GF-D8 (cell line): ENCODE results near the gene SAT1.
A peak's percentile ranks its signal among the peaks of the same experiment; 100 is the strongest.
"Not testable (repeated sequence)": the region's sequence is repeated elsewhere in the genome, so short reads cannot be mapped to it uniquely, and the experiment has no call there.

Experiments used
- DNase-seq: peaks from one replicate; lab custom pipeline; 2025; lab: John Stamatoyannopoulos, UW

SAT1 gene

DNA sequence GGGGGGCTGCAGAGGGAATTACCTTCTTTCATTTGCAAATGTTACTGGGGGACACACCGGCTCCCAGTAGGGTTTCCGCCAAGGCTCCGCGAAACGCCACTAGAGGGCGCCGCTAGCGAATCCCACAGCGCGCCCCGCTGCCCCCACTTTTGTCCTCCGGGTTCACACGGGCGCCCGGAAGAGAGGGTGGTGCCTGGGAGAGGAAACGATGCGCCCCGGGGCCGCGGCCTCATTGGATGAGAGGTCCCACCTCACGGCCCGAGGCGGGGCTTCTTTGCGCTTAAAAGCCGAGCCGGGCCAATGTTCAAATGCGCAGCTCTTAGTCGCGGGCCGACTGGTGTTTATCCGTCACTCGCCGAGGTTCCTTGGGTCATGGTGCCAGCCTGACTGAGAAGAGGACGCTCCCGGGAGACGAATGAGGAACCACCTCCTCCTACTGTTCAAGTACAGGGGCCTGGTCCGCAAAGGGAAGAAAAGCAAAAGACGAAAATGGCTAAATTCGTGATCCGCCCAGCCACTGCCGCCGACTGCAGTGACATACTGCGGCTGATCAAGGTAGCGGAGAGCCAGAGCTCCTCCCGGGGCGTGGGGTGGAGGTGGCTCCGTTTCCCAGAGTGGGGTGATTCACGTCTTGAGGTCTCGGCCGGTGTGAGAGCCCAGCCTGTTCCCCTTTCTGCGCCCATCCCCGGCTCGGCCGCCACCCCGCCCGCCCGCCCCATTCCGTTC is at the start of gene SAT1:
Gene SAT1, plus strand, starts transcription at position 311 of the 726 bp plus-strand sequence. Its CDS starts 179 bp downstream, at position 490.
- peak; percentile 67 for DNase-seq

DNA sequence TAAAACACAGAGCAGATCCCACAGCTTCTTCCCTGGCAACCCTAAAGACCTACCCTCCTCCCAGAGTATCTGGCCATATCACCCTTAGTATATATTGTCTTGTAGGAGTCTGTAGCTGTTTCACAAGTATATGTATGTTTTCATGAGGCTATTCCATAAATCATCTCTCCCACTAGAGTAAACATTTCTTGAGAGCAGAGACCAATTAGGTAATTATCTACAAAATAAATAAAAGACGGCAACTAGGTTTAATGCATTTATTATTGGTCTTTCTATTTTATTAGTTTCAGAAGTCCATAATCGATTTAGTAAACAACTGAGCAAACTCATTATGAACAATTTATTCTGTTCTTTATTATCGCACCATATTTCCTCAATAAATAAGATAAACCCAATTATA is 46.9 kb upstream of the SAT1 start:
- no peak for DNase-seq

DNA sequence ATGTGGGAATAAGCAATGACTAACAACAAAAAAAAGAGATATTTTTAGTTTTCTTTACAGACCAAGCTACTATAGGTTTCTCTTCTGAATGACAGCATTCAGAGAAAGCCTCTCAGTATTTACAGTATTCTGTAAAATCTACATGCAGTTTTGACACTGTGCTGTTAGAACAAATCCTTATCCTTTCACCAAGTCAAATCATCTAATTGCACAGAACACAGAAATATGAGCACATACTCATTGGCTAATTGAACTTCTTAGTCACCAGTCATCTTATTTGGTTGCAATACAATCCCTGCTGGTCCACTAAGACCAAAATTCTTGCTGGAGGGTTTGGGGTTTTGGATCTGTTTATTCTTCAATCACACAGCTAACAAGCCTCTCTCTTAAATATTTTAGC is 45.6 kb upstream of the SAT1 start:
- no peak for DNase-seq

DNA sequence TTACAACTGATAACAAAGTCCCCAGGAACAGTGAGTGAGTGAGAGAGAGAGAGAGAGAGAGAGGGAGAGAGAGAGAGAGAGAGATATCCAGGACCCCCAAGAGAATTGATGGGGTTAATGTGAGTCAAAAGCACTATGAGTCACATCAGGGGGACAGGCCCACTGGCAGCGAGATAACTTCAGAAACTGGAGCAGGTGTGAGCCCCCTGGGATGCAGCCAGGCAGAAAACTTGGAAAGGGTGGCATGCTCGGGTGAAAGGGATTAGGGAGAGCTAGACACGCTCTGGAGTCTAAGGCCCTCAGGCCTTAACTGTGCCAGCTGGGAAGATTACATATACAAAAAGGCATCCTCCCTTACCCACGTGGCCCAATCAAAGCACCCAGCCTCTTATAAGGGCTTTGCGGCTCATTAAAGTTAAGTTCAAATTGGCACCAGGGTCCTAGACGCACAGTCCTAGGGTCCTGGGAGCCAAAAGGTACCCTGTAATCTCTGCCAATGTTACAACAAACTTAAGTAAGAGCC is 40.7 kb upstream of the SAT1 start:
- no peak for DNase-seq

DNA sequence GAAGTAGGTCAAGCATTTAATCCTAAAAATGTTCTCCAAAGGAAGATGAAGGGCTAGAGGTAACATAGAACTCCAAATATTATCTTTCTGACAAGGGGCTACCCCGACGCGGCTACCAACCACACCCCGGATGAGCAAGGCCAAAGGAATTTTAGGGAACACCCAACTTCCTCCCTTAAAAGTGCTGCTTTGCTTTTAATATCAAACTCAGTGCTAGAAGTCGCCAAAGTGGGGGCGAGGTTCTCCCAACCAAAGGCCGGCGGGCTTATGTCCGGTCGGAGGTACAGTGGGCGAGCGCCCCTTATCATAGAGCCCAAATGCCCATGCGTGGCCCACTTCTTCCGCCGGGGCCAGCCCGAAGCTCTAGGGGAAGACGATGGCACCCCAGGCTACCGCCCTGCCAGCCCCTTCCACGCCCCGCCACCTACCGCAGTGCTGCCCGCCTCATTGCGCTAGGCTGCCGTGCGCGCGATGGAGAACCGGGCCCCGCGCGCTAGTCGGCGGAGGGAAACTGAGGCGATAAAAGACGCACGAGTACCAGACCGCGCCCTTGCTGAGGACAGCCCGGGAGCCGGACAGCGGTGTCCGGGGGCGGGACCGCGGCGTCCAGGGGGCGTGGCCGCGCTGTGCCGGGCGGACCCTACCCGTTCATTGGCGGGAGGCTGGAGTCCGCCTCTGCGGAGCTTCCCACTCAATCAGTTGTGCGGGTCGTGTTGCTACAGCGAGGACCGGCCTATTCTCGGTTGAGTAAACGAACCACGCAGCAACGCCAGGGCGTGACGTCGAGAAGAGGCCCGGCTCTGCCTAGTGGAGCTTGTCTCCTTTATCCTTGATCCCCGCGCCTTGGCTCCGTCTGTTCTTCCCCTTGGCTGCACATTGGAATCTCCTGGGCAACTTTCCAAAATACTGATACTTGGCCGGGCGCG is 40.0 kb upstream of the SAT1 start, which contains the start of gene ACOT9:
Gene ACOT9, minus strand, starts transcription at position 580 of the 926 bp plus-strand sequence. Its CDS starts 132 bp downstream, at position 448.
- peak; percentile 61 for DNase-seq

DNA sequence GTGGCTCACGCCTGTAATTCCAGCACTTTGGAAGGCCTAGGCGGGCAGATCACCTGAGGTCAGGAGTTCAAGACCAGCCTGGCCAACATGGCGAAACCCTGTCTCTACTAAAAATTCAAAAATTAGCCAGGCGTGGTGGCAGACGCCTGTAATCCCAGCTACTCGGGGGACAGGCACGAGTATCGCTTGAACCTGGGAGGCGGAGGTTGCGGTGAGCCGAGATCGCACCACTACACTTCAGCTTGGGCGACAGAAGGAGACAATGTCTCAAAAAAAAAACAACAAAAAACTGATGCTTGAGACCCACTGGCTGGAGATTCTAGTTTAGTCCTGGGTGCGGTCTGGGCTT is 39.4 kb upstream of the SAT1 start:
- DNase-seq: not testable (repeated sequence)

DNA sequence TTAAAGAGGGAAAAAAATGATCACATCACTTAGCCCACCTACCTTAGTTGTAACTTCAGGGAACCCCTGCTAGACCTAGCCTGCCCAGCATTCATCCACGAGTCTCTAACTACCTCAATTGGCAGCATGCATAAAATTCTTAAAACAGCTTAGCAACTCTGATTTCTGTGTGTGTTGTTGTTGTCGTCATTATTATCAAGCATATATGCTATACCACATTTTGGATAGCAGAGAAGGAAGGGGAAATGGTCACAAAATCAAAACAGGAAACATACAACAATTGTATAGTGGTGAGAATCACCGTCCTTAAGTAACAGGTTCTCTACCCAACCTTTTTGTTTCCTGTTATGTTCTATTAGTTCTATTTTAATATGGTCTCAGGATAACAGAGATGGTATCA is 37.2 kb upstream of the SAT1 start:
- no peak for DNase-seq

DNA sequence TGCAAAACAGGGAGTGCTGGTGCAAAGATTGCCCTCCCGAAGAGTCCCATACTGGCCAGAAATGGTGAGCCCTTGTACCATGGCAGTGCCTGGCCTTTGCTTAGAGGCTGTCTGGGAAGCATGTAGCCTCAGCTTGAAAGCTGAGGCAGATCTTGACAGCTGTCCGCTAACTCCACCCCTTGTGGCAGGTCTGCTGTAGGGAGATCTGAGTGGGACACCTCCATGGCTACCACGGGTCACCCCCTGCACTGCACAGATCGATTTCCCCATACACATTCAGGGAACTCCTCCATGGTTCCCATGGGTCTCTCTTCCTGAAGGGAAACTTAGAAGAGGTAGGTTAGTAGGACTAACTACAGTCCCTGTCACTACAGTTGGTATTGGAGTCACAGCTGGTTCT is 33.8 kb upstream of the SAT1 start:
- no peak for DNase-seq

DNA sequence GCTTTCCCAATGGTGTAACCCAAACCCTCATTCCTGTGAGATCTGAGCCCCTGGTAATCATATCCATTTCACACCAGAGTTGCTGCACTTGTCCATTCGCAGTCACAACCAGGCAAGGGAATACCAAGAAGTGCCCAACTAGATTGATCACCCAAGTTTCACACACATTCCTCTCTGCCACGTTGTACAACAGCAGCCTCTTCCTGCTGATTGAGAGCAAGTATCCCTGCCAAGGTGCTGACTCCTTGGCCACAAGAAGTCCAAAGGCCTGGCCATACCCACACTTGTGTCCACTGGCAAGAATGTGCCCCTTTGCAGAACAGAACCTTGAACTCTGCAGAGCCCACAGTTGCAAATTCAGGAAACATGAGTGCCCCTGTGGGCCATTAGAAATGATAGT is 33.4 kb upstream of the SAT1 start:
- DNase-seq: no peak

DNA sequence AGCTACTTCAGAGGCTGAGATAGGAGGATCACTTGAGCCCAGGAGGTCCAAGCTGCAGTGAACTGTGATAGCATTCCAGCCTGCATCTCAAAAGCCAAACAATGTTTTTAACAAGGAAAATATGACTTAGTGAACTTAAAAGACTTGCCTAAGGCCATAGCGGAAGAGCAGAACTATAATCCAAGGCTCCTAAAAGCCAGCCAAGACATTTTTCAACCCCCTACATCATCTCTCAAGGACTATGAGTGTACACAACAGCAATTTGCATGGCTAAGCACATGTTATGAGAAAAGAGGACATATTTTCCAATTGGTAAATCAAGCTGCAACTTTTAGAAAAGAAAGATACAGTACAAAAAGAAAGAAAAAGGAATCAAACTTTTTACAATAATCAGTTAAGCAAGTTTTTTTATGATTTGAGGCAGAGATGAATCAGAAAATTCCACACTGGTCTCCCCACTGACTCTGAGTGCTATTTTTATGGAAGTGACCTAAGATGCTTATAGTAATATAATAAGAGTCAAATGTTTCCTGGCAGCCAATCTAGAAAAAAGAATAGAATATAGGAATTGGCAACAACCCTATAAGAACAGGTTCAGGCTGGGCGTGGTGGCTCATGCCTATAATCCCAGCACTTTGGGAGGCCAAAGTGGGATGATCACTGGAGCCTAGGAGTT is 30.1 kb upstream of the SAT1 start:
- DNase-seq: no peak

DNA sequence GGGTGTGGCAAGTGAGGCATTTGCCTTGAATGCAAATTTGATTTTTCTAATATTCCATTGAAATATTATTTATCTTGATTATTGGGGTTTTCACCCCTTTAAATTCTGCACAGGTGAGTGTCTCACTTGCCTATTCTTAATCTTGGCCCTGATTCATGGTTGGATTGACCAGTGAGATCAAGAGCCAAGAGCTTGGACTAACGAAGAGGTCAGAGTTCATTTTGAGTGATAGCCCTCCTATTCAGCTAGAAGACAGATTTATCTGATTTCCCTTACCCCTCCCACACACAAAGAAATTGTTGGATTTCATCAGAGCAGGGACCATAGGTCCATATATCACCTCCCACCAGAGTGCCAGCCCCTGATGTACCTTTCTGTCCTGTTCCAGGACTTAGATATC is 28.3 kb upstream of the SAT1 start:
- no peak for DNase-seq

DNA sequence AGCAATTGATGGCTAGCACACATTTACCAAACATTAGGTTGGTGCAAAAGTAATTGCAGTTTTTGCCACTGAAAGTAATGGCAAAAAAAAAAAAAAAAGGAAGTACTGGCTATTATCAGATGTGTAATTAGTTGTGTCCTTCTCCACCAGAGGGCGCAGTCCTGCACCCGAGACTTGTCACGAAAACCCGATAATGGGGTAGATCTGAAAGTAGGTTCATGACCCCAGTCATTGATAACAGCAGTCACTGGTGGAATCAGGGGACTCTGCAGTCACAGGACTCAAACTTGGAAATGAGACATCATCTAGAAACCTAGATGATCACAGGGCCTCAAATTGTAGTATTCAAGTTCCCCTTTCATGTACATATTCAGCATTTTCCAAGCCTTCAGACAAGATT is 26.8 kb upstream of the SAT1 start:
- DNase-seq: peak; percentile 39

DNA sequence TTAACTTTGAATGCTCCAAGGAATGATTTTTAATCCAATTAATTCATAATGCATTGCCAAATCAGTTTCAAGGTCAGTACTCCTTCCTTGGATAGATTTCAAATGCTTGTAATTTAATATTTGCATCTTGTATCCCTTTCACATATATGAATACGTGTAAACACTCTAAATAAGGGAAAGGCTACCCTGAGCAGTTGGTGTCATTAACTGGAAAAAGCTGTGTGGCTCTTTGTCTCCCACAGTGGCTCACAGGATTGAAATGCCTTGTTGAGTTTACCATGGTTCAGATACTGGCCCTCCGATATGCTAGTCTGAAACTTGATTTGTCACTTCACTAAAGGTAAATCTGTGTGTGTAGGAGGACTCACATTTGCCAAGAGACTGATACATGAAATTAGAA is 23.2 kb upstream of the SAT1 start:
- DNase-seq: no peak

DNA sequence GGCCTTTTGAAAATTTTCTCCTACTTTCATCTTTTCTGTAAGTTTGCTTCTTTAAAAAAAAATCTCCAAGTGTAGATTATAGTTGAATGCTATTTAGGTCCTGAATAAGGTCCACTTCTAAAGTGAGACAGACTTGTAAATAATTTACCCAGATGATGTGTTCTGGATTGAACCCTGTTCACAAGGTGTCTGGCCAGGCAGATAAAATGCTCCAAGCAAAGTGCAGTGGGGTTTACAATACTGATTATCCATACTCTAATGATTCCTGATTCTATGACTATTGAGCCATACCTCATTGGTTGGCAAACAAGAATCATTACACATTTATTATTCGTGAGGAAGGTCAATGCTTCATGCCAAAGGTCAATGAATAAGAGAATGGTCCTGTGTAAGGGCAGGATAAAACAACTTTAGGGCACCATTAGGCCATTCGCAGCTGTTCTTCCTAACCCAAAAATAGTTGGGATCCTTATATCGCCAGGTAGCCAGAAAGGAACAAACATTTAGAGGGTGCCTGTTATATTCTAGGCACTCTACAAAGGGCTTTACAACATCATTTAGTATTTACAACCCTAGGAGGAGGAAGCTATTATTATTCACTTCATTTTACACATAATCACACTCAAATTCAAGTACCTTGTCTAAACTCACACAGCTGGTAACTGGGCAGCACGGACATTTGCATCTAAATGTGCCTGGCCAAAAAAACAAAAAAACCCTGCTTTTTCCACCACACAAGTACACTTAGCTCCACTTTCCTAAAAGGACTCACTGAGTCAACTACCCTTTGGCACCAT is 18.6 kb upstream of the SAT1 start:
- no peak for DNase-seq

DNA sequence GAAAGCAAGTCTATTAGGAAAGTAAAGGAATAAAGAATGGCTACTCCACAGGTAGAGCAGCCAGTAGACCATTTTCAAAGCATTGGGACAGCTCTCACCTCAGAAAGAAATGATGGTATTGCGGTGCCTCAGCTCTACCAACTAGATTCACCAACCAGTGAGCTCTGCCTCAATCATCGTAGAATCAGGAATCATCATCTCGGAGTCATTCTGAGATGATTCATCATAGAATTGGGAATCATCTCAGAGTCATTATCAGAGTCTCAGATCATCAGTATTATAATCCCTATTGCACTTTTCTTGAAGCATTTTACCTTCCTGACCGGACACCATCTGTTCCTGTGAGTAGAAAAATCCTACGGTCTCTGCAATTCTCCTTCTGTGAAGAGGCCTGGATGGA is 17.5 kb upstream of the SAT1 start:
- no peak for DNase-seq

DNA sequence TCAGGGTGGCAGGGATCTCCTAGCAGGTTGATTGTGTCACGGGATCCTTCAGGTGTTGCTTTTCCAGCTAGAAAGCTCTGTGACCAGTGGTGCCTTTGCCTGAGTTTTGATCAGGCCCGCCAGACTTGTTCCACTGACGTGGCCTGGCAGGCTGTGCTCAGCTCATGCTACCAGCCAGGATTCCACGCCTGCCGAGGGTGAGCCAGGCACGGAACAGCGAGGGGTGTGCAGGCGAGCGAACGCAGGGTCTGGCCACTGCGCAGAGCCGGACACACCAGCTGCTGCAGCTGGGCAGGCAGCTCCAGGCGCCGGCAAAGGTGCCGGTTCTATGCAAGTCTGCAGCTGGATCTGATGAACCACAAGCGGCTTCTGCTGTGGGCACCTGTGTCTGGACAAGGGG is 17.1 kb upstream of the SAT1 start:
- DNase-seq: no peak

DNA sequence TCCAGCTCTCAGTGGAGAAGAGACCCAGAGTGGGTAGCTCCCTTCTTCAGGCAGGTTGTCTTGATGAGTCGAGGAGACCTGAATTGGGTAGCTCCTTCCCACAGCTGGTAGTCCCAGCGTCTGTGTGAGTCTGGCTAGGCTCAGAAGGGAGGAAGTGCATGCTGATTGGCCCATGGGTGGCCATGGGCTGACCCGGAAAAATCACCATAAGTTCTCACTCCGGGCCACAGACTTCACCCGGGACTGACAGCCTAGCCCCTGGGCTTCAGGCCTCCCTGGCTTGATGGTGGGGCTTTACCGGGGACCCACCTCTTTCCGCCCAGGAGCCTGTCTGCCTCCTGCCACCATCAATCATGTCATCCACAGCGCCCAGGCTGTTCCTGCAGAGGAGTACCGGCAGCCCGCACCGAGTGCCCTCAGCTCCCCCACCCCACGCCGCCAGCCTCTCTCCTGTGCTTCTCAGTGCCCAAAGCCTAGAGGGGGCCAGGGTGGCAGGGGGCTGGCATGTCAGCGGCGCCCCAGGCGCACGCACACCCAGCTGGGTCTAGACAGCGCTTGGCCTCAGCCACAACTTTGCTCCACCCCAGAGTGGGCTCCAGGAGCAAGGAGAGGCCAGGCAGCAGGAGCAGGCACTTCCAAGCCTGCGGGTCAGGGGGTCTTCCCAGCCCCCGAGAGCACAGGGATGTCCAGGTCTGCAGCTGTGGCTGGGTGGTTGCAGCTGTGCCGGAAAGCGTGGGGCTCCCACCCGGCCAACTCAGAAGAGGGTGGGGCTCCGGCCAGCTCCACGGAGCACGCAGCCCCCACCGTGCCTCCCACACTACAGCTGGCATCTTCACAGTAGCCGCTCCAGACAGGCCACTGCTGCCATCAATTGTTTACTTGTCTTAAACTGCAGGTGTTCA is 16.1 kb upstream of the SAT1 start:
- DNase-seq: no peak

DNA sequence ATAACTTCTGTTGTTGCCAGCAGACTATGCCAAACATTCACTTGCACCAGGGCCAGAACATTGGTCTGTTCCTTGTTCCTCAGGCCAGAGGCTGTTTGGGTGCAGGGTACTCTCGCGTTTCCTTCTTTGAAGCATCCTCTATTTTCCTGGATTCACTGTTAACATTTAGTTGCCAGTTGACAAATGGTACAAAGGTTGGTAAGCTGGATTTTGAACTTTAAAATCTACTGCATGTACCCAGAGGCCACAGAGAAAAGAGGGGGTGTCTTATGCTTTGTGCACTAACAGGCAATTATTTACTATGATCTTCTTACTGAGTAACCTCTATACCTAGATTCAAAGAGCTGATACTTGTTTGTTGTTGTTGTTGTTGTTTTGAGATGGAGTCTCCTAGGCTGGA is 12.8 kb upstream of the SAT1 start:
- no peak for DNase-seq

DNA sequence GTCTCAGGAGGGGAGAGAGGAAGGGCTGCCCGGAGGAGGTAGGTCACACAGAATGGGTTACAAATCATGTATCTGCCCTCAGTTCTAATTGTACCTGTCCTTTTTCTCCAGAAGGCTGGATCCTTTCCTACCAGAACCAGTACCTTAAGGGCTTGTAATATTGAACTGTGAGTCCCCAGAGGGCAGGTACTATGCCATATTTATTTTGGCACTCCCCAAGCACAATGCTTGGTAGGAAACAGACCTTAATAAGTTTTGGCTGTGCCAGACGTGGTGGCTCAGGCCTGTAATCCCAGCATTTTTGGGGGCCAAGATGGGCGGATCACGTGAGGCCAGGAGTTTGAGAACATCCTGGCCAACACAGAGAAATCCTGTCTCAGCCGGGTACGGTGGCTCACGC is 11.9 kb upstream of the SAT1 start:
- DNase-seq: not testable (repeated sequence)

DNA sequence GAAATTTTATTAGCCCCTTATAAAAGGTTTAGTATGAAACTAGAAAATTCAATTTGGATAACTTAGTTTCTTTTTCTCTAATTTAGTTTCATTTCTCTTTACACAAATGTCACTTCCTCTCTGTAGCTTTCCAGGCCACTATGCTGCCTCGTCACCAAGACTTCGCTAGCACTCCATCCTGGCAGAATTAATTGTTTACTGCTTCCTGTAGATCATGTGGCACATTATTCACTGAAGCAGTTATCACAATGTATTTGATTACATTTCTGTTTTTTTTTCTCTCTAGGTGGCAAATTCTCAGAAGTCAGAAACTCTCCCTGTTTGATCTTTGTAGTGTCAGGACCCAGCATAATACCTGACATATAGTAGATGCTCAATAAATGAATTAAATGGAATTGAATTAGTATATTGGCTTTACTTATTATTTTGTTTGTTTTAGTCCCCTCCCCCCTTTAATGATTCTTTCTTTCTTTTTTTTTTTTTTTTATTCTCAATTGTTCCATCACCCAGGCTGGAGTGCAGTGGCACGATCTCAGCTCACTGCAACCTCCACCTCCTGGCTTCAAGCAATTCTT is 9.3 kb upstream of the SAT1 start:
- DNase-seq: no peak
